Urothelium cell line (cell line): Measurements from ENCODE around the gene AURKA.
A peak's percentile ranks its signal among the peaks of the same experiment; 100 is the strongest.
"Not testable (repeated sequence)": the region's sequence is repeated elsewhere in the genome, so short reads cannot be mapped to it uniquely, and the experiment has no call there.

Experiments used
- DNase-seq: peaks from one replicate; pipeline ENCODE4 v3.0.0; 2011; ENCODE audit warnings: low spot score, mixed read lengths
- FAIRE-seq: peaks from 2 replicates; lab custom pipeline; 2011; peaks lifted over from hg19 to GRCh38; lab: Jason Lieb, UNC

AURKA gene

DNA sequence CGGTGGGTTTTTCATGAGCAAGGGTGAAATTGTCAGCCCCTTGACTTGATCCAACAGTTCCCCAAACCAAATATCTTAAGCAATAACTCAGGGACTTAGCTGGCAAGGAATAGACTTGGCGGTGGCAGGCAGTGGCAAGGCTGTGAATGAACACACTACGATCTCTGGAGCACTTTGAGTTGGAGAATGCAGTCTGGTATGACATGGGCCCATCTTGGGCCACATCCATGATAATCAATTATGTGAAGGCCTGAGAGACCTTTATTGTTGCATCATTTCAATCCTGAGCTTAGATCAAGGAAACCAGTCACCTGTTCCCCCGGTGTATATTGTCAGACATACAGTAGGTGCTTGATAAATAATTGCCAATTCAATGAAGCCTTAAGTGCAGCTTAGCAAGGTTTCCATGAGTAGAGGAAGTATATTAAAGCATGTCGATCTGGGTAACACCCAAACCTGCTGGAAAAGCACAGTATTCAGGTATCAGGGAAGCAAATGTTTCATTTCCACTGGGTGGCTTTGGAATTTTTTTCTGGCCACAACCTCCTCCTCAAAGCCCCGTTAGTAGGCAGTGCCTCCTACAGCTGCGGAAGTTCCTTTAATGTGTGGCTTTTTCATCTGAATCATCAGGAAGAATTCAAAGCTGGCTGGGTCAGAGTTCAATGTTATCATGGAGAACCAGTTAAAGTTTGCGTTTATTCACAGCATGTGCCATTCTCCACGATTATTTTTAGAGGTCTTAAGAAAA lies 30.2 kb upstream of the AURKA start:
- DNase-seq (peak; percentile 89), FAIRE-seq (no peak)

DNA sequence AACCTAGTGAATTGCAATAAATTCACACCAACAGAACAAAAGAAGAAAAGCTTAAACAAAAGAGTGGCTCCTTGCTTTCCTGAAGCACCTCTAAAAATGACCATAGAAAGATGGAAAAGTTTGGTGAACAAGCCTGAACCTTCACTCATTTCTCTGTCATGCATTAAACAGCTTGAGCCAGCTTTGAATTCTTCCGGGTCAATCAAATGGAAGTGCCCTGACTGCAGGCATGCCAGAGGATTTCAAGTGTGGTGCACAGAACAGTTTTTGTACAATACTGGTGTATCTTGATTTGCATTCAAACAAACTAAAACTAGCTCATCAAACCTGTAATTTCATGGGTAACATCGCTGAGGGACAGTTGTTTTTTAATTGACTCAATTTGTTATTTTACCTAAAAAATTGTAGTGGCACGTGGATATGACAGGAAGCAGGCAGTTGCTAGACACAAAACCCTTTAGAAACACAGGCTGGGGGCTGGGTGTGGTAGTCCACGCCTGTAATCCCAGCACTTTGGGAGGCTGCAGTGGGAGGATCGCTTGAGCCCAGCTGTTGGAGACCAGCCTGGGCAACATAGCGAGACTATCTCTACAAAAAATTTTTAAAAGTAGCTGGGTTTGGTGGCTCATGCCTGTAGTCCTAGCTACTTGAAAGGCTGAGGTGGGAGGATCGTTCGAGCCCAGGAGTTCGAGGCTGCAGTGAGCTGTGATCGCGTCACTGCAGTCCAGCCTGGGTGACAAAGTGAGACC lies 29.1 kb upstream of the AURKA start:
- DNase-seq, result no peak
- FAIRE-seq, result no peak

DNA sequence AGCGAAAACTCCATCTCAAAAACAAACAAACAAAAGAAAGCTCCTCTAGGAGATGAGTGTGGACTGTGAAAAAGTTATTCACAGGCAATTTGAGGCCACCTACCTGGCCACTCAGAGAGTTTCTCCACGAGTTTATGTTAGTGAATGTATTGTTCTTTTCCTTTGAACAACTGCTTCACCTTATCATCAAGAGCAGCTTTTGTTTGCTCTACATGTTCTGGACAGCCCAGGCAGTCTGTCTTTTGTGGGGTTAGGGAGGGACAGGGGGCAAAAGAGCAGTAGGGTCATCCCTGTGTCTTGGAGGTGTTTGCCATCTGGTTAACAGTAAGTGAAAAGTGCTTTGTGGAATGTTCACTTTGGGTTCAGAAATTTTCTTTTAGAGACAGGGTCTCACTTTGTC lies 28.0 kb upstream of the AURKA start:
- no peak for DNase-seq
- no peak for FAIRE-seq

DNA sequence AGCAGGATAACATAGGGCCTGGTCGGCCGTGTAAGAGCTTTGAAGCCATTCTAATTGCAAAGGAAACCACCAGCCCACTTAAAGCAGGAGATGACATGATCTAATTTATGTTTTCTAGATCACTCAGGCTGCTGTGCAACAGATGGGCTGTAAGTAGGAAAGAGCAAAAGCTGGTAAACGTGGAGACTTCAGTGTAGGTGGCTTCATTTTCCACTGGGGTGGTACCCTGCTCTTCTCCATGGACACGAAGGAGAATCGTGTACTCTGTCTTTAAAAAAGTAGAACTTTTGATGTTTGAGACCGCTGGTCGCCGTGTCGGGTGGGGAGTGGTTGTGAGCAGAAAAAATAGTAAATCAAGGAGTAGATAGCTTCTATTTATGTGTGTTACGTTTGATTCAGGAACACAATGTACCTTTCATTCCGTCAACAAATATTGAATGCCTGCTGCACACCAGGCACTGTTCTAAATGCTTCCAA lies 26.4 kb upstream of the AURKA start:
- FAIRE-seq (no peak), DNase-seq (no peak)

DNA sequence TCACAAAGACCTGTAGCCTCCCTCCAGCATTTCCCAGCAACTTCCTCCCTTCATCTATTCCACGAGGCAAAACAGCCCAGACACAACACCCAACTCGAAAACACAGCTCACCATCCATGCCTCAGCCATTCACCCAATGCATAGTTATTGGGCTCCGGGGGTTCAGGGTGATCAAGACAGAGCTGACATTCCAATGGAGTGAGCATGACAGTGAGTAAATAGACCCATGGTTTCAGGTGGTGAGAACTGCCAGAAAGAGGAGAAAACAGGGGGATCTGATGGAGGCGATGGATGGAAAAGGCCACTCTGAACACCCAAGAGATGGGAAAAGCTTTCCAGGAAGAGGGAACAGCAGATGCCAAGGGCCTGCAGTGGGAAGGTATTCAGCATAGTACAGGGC lies 25.9 kb upstream of the AURKA start:
- no peak for DNase-seq
- no peak for FAIRE-seq

DNA sequence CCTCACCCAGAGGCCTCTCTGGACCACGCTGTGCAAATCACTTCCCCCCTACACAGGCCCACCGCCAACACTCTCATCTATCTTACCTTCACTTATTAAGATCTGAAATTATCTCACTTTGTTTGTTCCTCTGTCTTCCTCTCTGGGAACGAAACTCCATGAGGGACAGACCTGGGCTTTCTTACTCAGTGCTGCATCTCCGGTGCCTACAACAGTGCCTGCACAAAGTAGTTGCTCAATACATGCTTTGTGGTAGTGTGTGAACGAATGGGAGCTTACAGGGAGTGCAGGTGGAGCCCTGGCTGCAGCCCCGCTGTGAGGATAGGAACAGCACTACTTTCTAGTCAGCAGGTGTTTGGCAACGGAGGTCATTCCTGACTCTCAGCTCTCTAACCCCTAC lies 25.4 kb upstream of the AURKA start:
- no peak for FAIRE-seq

DNA sequence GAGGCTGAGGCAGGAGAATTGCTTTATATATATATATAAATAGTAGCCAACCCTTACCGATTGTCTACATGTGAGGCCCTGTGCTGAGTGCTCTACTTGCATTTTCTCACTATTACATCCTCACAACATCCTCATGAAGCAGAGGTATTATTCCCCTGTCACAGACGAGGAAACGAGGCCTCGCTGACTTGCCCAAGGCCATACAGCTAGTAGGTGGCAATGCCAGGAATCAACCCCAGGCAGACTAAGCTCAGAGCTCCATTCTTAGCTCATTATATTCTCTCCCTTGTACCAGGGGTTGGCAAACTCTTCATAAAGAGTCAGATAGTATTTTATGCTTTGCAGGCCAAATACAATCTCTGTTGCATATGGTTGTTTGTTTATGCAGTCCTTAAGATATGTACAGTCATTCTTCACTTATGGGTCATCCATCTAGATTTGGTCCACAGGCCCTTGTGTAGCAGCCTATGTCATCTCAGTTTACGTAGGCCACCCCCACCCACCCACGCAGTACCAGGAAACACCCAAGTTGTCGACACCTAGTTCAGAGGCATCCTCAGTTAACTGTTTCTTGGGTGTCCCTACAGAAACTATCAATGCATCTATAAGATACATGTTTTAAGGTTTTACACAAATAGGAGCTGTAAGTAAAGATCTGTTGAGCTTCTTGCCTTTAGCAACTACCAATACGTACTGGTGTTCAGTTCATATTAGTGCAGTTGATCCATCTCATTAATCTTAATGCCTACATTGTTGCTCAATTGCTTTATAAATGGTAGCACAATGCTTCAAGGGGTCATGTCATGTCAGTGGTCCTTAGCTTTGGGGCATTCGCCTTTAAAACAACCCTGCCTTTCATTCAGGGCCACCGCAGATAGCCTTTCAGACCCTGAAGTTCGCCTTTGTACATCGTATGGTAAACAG lies 23.1 kb upstream of the AURKA start:
- FAIRE-seq (no peak), DNase-seq (no peak)

More for the DNA sequence above, 25.4 kb upstream of the AURKA start:
- no peak for DNase-seq

DNA sequence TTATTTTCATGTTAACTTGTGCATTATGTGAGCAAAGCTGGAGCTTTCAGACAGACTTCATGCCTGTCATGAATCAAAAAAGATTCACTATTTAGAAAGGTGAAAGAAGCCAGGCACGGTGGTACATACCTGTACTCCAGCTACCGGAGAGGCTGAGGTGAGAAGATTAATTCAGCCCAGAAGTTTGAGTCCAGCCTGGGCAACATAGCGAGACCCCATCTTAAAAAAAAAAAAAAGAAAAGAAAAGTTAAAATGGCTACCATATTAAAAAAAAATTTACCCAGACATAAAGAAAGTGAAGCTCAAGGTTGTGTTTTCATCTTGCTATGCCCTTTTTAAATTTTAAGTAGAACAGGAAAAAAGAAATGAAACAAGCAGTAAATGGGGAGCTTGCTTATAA lies 20.9 kb upstream of the AURKA start:
- FAIRE-seq, result no peak
- DNase-seq, result no peak

DNA sequence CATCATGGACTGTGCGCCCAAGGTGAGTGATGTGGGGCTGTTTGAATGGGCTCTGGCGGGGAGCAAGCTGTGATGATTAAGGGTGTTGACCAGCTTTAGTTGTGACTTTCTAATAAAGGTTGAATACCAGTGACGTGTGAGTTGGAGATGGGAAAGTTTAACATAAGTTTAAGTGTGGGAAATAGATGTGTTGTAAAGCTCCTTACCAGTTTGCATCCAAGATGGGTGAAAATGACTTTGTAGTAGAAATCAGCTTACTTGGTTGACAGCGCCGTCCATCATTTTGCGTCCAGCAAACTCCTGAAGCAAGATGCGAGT lies 20.4 kb upstream of the AURKA start:
- DNase-seq, result no peak
- no peak for FAIRE-seq

DNA sequence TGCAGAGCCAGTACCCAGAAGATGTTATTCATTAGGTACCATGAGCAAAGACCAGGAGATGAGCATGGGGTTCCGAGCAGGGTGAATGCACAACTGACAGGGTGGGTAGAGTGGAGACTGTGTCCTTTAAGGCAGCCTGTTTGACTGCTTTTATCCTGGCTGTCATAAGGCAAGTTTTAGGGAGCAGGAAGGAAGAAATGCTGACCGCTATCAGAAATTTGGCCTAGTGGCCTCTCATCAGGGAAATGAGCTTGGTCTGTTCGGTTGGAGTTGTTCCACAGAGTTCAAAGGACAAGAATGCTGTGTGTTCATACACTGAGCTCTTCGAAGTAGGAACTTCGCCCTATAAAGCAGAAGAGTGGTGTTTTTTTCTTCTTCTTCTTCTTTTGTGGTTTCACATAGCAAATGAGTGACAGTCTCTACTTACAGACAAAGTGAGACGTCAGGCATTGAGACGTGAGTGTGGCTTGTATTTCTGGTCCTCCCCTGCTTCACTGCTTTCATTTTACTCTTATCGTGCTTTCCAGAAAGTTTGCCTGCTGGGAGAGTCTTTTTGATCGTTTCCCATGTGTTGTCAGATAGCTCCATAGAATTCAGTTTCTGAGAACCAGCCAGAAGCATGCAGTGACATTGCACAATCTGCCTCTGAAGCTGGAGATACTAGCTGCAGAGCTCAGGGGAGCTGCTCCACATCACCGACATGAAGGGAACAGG lies 19.9 kb upstream of the AURKA start, which contains the start of gene CASS4:
CASS4 (plus strand) TSS at position 502 of the 714 bp plus-strand sequence; CDS start at position 701, 199 bp downstream.
- FAIRE-seq (no peak), DNase-seq (no peak)

DNA sequence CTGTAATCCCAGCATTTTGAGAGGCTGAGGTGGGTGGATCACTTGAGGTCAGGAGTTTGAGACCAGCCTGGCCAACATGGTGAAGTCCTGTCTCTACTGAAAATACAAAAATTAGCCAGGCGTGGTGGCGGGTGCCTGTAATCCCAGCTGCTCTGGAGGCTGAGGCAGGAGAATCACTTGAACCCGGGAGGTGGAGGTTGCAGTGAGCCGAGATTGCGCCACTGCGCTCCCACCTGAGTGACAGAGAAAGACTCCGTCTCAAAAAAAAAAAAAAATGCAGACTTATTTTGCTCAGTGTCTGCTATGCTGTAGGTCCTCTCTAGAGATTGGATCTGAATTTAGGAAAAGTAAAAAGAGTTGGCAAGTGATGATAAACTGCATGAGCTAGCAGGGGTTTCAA lies 19.3 kb upstream of the AURKA start:
- DNase-seq, FAIRE-seq: not testable (repeated sequence)

DNA sequence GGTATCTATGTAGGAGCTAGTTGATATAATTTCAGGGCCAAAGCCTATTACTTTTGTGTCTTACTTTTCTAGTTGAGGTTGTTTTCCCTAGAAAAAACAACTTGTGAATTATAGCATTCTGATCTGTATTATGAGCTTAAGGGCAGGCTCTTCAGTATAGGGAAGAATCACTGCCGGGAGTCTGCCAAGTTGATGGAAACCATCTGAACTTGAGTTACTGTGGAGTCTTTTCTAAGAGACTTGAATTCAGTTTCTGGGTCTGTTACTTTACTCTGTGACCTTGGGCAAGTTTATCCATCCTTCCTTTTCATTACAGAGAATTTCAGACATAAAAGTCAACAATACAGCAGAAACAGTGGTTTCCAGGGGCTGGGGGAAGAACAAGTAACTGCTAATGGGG lies 17.9 kb upstream of the AURKA start:
- DNase-seq, result no peak
- no peak for FAIRE-seq

DNA sequence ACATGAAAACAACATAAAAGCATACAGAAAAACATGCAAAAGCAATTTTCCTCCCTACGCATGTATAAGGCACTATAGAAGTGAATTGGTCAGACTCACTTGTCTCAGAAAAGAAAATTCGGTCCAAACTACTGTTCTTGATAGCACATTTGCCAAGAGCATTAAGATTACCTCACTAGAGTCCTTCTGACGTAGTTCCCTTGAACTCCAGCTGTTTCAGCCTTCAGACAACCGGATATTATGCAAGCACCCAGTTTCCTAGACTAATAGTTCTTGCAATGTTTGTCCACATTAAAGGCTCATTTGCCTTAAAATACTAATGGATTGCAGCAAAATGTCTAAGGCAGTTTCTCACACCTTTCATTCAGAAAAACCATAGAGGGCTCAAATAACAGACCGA lies 17.5 kb upstream of the AURKA start:
- DNase-seq (no peak), FAIRE-seq (no peak)

DNA sequence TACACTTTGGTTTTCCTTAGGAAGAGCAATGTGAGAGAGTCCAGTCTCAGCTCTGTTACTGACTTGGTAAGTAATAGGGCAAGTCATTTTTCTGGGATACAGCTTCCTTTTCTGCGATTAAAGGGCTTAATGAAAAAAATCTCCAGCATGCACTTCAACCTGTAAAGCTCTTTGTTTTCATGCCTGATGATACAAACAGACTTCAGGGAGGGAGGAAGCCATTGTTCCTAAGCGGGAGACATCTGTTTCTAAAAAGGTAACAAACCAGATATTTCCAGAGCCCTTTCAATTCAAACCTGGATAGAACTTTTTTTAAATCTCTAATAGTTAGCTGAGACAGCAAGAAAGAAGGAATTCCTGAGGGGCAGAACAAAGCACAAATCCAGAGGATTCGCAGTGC lies 14.9 kb upstream of the AURKA start:
- FAIRE-seq, result no peak

DNA sequence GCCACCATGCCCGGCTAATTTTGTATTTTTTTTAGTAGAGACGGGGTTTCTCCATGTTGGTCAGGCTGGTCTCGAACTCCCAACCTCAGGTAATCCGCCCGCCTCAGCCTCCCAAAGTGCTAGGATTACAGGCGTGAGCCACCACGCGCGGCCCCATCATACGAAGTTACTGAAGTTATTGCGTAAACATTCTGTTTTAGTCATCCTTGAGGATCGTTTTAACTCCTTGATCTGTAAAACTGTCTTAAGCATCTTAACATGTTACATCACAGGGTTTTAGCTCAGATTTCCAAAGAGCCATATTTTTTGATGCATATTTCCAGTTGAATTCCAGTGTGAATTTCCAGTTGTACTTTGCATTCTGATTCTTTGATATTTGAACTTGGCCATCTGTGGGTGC lies 13.3 kb upstream of the AURKA start:
- not testable (repeated sequence) for FAIRE-seq, DNase-seq

More for the DNA sequence above, 14.9 kb upstream of the AURKA start:
- no peak for DNase-seq

DNA sequence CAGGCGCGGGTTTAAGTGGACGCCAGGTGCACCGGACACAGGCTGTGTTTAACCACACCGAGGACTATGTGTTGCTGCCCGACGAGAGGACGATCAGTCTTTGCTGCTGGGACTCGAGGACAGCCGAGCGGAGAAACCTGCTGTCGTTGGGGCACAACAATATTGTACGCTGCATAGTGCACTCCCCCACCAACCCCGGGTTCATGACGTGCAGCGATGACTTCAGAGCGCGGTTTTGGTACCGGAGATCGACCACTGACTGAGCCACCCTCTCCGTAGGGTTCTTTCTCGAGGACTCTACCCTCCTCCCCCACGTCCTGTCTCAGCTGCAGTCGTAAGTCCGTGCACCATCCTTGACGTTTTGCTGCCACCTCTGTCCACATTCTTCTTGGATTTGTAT lies 11.4 kb upstream of the AURKA start:
- FAIRE-seq (no peak), DNase-seq (no peak)

DNA sequence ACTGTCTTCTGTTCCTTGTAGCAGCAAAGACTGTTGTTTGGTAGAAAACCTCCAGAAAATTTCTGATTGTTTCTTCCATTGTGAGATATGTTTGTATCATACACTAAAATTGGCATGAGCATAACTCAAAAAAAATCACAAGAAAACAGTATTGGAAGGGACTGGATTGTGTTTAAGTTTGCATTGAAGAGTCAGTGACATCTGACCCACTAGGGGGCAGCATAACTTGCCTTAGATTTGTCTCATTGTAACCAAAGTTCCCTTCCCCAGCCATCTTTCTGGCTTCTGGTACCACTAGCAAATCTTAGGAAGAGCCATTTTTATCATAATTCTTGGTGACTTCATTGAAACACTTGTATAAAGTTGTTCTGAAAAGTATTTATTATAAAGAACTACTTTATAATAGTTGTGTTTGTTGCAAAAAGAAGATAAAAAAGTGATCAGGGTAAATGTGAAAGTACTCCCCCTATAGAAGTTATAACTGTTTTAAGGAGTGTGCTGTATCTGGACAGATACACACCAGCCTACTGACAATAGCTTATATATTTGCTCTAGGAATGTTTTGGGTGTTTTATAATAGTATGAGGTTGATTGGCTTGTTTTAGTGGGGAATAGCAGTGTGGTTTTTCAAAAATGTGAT lies 8.1 kb upstream of the AURKA start:
- FAIRE-seq (no peak), DNase-seq (peak; percentile 67)

DNA sequence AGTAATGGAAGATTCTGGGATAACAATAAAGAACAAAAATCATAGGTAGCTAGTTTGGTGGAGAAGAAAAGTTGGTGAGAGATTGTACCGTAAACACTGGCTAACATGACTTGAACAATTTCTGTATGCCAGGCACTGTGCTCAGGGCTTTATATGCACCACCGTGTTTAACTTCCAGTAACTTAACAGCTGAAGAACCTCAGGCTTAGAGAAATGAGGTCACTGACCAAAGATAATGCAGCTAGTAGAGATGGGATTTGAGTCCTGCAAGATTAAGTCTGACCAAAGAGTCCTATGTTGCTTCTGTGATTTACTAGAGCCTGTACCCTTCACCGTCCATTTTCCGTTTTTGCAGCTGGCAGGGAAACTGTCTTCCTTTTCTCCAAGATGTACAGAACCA lies 3.2 kb upstream of the AURKA start:
- DNase-seq (no peak), FAIRE-seq (no peak)

DNA sequence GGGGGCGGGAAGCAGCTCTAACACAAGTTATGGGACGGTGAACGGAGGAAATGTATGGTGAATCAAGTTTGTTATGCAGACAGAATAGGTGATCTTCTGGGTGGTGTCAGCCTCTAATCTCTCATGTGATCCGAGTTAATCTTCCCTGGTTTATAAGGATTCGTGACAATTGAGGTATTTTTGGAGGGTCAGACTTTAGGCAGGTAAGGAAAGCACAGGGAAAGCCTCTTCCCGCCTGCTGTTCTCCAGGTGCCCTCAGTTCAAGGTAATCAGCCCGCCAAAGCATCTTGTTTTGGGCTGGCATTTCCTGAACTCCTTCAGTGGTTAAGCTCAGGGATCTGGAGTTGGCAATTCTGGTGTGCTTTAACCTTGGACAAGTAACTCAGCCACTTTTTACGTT lies 1.6 kb upstream of the AURKA start:
- FAIRE-seq (no peak), DNase-seq (no peak)

DNA sequence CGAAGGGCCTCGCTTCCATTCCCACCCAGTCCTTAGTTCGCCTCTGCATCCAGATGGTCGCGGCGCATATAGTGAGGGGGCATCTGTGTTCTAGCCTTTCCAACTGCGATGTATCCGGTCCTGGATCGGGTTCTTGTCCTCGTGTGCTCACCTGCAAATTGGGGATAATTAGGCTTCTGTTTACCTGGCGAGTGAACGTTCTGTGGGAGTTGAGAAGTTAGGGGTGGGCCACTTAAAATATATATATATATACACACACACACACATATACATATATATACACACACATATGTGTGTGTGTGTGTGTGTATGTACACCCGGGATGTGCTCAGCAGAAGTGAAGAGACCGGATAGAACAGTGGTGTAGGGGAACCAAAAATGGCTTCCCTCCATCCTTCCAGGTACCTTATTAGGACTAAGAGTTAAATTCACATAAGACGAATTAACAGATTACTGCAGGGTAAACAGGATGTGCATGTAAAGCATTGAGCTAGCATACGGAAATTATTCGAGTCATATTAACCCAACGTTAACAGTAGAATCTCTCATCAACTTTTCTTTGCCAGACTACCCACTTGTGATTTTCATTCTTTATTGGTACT lies 967 bp upstream of the AURKA start:
- FAIRE-seq (no peak), DNase-seq (no peak)
